ENCODE results near the gene LRTM2.

- TF ChIP-seq CTCF (IDR thresholded peaks at IDR 0.05) (no peak), POLR2A (IDR thresholded peaks at IDR 0.05) (no peak)
Measured at GRCh38 chr12:1840981-1841425, 20.6 kb downstream of the LRTM2 start.
